Mucosa of descending colon (tissue), 3 donors: ENCODE data around the gene TCHP. TPM values are rescaled to one million over a fixed set of nuclear protein-coding genes. Genes with fewer than 3 reads are reported as not detected.
A peak's percentile ranks its signal among the peaks of the same experiment; 100 is the strongest.
"Not testable (repeated sequence)": the region's sequence is repeated elsewhere in the genome, so short reads cannot be mapped to it uniquely, and the experiment has no call there.

Experiments
- ATAC-seq: fragments of 200-7000 bp; cut with Tn5 transposase; one replicate; pipeline ENCODE4 v1.9.1; 2020; ENCODE audit warnings: mild to moderate bottlenecking, moderate library complexity
- DNase-seq, 3 donors: peaks; one replicate each; pipeline ENCODE4 v3.0.0-alpha.2; 2020
- H3K36me3 ChIP-seq: fragments of 200-600 bp; one replicate; pipeline ENCODE4 v1.8.0; 2021; ENCODE audit warnings: low read depth, mild to moderate bottlenecking
- H3K4me1 ChIP-seq: fragments of 200-600 bp; one replicate; pipeline ENCODE4 v1.8.0; 2021; ENCODE audit warnings: low read depth, mild to moderate bottlenecking
- H3K4me3 ChIP-seq: fragments of 200-600 bp; one replicate; pipeline ENCODE4 v1.8.0; 2021; ENCODE audit warnings: mild to moderate bottlenecking
- H3K9me3 ChIP-seq: fragments of 200-600 bp; one replicate; pipeline ENCODE4 v1.8.0; 2021; ENCODE audit warnings: mild to moderate bottlenecking
- intact Hi-C, 2 donors: fragments of 100-400 bp; cut with DNase I in 1 of 2; cut with micrococcal nuclease in 1 of 2; formaldehyde crosslinking; loops; one replicate each; pipeline versions ENCODE4 v1.11.0 to v1.11.1; 2022; cut with DNase I, micrococcal nuclease
- total RNA-seq, 3 donors: library from RNA; stranded (reverse); fragmentation: NEBNext Ultra II Directional in 2 of 3; extraction: Animal tissue kit (Norgen Biotek cat#: 25700) in 2 of 3; gene quantifications; one replicate each; pipeline versions ENCODE4 v1.2.1 to v1.2.4, GENCODE V29; 2021 to 2023
- TF ChIP-seq, protein P1 (sequence below): fragments of 200-600 bp; IDR thresholded peaks from one replicate; pipeline ENCODE4 v1.8.0; 2022; ENCODE audit warnings: antibody characterized with exemption, mild to moderate bottlenecking
- donor health status: DM: no; HTN: no; CAD: no; lungs with moderate emphysema.
- donor health status: DM: no; HTN: no; CAD: no.
- donor health status: DM: no; HTN: yes; CAD: no.

TCHP gene
- total RNA-seq, 3 donors from 2014 or later = 24.7 to 27.8 (median 24.9) TPM

DNA sequence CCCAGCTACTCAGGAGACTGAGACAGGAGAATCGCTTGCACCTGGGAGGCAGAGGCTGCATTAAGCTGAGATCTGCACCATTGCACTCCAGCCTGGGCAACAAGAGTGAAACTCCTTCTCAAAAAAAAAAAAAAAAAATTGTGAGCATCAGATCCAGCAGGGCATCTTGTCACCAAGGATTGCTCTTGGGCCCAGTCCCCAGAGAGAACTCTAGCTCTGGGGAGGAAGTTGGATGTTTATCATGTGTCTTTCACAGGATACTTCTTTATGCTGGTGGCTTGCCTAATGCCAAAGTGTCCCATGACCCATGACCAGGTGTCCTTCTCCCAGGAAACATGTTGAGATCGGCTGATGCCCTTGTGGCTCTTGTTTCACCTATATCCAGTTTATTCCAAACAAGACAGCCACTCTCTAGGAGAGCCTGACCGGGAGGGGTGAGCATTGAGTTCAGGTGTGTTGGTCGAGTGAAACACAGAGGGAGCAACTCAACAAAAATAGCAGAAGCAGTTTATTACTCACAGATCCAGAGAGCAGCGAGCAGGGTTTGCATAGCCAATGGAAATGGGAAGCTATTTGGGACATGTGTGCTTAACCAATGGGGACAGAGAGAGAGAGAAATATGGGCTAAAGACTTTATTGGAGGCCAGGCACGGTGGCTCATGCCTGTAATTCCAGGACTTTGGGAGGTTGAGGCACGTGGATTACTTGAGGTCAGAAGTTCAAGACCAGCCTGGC is 6.6 kb upstream of the TCHP start:
- Histone ChIP-seq H3K9me3 (no peaks in the 10 kb centered on the region), H3K36me3 (no peaks in the 10 kb centered on the region), H3K4me3 (no peak overlapping the region), H3K4me1 (no peaks in the 10 kb centered on the region)
- ATAC-seq = no peak
- intact Hi-C loops = no loop called here
- TF ChIP-seq, protein P1, sequence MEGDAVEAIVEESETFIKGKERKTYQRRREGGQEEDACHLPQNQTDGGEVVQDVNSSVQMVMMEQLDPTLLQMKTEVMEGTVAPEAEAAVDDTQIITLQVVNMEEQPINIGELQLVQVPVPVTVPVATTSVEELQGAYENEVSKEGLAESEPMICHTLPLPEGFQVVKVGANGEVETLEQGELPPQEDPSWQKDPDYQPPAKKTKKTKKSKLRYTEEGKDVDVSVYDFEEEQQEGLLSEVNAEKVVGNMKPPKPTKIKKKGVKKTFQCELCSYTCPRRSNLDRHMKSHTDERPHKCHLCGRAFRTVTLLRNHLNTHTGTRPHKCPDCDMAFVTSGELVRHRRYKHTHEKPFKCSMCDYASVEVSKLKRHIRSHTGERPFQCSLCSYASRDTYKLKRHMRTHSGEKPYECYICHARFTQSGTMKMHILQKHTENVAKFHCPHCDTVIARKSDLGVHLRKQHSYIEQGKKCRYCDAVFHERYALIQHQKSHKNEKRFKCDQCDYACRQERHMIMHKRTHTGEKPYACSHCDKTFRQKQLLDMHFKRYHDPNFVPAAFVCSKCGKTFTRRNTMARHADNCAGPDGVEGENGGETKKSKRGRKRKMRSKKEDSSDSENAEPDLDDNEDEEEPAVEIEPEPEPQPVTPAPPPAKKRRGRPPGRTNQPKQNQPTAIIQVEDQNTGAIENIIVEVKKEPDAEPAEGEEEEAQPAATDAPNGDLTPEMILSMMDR = no peak
- no peak for DNase-seq

DNA sequence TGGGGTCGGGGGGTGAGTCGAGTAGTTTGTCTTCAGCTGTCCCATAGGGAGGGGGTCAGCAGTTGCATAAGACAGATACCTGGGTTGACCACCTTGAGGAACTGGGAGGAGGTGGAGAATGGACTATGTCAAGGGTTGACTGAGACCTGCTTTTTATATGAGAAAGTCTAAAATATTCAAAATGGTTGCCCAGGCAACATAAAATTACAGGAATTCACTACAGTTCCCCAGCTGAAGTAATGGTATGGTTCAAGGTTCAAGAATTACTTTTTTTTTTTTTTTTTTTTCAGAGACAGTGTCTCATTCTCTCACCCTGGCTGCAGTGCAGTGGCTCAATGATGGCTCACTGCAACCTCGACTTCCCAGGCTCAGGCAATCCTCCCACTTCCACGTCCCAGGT is 5.1 kb upstream of the TCHP start:
- no peak overlapping the region for H3K4me3 ChIP-seq
- H3K9me3 ChIP-seq = no peaks in the 10 kb centered on the region
- no peak for DNase-seq
- TF ChIP-seq, protein P1 = no peak
- intact Hi-C loops = no loop called here
- no peaks in the 10 kb centered on the region for H3K36me3 ChIP-seq
- H3K4me1 ChIP-seq = no peaks in the 10 kb centered on the region
- no peak for ATAC-seq

DNA sequence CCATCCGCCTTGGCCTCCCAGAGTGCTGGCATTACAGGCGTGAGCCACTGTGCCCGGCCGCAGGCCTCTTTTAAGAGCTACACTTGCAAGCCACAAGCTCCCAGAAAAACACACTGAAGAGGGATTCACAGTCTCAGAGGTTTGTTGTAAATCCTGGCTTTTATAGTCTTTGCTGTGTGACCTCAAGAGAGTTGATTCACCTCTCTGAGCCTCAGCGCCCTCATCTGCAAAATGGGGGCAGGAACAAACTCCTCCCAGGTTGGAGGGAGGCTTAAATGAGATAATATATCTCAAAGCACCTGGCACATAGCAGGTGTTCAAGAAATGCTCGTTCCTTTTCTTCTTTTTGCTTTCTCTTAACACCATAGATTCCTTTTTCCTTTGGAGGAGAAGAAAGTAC is 3.9 kb upstream of the TCHP start:
- no peak for DNase-seq
- TF ChIP-seq, protein P1 = no peak
- Histone ChIP-seq H3K4me3 (no peak overlapping the region), H3K9me3 (no peaks in the 10 kb centered on the region), H3K36me3 (no peaks in the 10 kb centered on the region), H3K4me1 (peaks cover 3% of the 10 kb centered on the region)
- ATAC-seq = no peak
- intact Hi-C loops = no loop called here

DNA sequence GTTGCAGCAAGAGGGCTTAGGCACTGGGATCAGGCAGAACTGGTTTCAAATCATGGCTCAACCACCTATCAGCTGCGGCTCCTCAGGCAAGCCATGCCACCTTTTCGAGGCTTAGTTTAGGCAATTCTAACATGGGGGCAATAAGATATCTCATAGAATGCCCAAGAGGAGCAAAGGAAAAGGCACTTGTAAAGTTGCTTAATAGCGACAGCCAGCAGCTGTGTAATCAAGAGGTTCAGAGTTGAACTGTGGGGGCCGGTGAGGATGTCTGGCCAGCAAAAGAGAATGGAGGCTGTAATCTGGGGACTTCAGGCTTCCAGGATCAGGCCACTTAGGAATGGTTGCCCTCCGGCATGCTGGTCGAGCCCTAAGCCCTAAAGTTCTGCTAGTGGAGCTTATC is 3.0 kb upstream of the TCHP start:
- Histone ChIP-seq H3K4me3 (no peak overlapping the region), H3K4me1 (peaks cover 3% of the 10 kb centered on the region), H3K36me3 (no peaks in the 10 kb centered on the region), H3K9me3 (no peaks in the 10 kb centered on the region)
- no peak for ATAC-seq
- no peak for DNase-seq
- intact Hi-C loops = no loop called here
- TF ChIP-seq, protein P1 = no peak

DNA sequence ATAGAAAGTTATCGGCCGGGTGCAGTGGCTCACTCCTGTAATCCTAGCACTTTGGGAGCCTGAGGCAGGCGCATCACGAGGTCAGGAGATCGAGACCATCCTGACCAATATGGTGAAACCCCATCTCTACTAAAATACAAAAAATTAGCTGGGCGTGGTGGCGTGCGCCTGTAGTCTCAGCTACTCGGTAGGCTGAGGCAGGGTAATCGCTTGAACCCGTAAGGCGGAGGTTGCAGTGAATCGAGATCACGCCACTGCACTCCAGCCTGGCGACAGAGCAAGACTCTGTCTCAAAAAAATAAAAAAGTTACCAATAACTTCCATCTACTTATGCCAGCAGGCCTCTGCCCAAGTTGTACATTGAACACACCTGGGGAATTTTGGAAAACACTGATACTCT is 729 bp upstream of the TCHP start:
- H3K9me3 ChIP-seq, H3K4me1 ChIP-seq, H3K36me3 ChIP-seq, DNase-seq, ATAC-seq, intact Hi-C loops, H3K4me3 ChIP-seq: not testable (repeated sequence)

DNA sequence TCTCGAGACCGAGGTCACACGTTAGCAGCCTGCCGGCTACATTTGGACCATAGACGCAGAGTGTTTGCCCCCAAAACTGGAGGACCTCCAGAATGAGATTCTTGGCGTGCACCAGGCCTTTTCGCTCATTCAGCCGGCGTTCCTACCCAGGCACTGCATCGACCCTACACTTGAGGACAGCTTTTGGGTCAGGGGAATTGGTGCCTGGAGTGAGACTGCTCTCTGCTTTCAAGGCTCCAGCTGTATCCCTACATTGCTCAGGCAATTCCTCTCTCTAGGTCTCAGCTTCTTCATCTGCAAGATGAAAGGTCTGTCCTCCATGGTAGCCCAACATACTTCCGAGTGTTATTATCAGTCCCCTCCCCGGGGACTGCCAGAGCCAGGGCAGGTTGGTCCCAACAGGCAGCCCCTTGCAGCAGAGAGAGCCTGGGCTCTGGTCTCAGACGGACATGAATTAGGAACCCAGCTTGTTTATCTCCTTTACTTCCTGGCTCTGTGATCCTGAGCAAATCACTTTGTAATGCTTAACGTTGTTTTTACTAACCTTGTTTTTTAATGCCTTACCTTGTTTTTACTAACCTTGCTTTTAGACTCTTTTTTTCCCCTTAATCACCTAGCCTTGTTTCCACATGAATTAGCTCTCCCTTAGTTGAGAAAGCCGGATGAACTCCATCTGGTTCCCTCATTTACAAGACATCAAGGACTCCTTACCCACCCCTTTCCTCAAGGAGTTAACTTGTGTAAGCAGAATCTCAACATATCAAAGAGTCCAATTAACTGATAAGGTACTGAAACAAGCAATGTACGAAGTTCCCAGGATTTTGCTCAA is 892 bp downstream of the TCHP start:
- no peaks in the 10 kb centered on the region for H3K9me3 ChIP-seq
- peak; percentile 26 for ATAC-seq
- intact Hi-C loops = no loop called here

More for the DNA sequence above, 892 bp downstream of the TCHP start:
- TF ChIP-seq, protein P1 = no peak
- Histone ChIP-seq H3K4me3 (peak overlapping the region; percentile 68), H3K36me3 (peaks cover 10% of the 10 kb centered on the region), H3K4me1 (peaks cover 3% of the 10 kb centered on the region)
- no peak for DNase-seq
